GM13977 (cell line): ENCODE data around the gene DNAH7.

Source experiments
- DNase-seq: peaks from one replicate; pipeline ENCODE4 v3.0.0; 2012; ENCODE audit warnings: low spot score
- in situ Hi-C: fragments of 300-500 bp; cut with MboI; formaldehyde crosslinking; loops from one replicate; pipeline ENCODE4 v1.12.0; 2022; ENCODE audit warnings: low sequenced_read_pairs, low pct_unique_long_range_greater_than_20kb, mixed read lengths, inconsistent platforms; ENCODE audit not compliant: unreplicated experiment
- TF ChIP-seq, protein P1 (sequence below): IDR thresholded peaks from 2 replicates; pipeline ENCODE4 v1.5.1; 2012; ENCODE audit warnings: mild to moderate bottlenecking, control low read depth; ENCODE audit not compliant: insufficient read depth; ENCODE audit errors: extremely low read depth, missing control alignments

Gene DNAH7

DNA sequence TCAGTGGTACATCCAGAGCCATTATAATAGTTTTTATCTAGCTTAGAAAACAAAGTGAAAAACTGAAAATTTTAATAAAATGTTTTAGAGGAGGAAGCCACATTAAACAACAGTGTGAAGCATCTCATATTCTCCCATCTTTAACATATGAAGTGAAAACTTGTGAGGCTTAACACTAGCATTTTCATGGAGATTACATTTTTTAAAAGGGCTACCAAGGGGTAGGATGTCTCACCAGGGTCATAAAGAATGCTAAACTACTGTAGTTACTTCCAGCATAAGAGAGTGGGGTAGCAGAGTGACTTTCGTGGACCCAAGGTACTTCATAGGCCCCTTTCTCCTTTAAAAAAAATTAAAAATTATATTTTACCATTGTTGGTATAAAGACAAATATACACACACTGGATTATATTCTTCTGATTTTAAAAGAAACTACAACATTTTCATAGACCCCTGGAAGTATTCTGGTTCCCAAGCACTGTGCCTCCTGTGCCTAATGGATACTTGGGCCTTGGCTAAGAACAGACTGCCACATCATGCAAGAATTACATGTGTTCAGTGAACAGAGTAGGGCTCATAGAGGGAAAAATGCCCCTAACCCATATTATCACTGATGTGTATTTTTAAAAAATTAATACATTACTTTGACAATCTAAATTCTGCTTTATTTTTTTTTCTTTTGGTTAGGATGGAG lies 263.2 kb downstream of the DNAH7 start:
- no peak for DNase-seq
- in situ Hi-C loops = no loop called here
- TF ChIP-seq, protein P1, sequence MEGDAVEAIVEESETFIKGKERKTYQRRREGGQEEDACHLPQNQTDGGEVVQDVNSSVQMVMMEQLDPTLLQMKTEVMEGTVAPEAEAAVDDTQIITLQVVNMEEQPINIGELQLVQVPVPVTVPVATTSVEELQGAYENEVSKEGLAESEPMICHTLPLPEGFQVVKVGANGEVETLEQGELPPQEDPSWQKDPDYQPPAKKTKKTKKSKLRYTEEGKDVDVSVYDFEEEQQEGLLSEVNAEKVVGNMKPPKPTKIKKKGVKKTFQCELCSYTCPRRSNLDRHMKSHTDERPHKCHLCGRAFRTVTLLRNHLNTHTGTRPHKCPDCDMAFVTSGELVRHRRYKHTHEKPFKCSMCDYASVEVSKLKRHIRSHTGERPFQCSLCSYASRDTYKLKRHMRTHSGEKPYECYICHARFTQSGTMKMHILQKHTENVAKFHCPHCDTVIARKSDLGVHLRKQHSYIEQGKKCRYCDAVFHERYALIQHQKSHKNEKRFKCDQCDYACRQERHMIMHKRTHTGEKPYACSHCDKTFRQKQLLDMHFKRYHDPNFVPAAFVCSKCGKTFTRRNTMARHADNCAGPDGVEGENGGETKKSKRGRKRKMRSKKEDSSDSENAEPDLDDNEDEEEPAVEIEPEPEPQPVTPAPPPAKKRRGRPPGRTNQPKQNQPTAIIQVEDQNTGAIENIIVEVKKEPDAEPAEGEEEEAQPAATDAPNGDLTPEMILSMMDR = no peak

DNA sequence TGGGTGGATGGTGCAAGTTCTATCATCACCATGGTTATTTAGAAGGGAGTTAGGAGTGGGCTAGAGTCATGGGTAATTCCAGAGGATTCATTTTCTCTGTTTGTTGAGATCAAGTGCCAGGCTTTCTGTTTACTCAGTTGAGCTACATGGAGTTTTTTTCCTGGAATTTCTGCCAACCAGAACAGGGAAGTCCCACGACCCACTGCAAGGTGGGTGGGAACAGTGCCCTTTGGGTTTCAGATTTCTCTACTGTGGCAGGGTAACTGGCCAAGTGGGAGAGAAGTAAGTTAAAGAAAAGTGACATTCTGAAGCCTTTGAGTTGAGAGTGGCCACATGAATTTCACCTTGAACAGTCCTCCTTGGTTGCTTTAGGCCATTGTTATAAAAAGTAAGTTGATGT lies 272.8 kb downstream of the DNAH7 start:
- TF ChIP-seq, protein P1 = no peak
- DNase-seq = no peak
- in situ Hi-C loops = no loop called here

DNA sequence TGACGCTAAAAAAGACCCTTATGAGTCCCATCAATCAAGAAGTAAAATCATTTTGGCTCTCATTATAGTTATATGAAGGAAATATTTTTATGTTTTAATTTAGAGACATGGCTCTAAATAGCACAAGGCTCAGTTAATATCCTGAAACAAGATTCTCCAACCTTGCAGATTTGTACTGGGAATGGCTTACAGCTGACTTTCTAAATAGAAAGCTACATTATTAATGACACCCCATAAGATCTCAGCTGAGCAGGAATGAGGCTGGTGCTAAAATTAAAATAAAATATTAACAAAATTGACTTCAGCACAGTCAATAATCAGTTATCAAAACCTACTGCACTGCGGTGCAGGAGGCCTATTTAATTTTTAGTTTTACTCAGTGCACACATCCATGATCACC lies 274.8 kb downstream of the DNAH7 start:
- TF ChIP-seq, protein P1 = no peak
- in situ Hi-C loops = no loop called here

DNA sequence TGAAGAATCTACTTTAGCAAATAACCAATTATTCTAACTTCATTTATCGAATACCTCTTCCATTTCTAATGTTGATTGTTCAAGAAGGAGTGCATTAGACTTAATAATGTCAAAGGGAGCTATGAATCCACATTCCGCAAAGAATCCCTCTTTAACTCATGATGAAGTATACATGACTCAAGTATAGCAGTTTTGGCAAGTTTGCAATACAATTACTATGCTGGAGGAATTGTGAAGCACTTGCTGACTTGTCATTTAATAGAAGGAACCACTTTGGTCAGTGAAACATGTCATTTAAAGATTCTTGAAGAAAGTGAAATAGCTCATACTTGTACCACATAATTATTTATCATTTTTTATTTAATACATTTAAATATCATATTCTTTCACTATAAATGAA lies 286.5 kb downstream of the DNAH7 start:
- TF ChIP-seq, protein P1 = no peak
- in situ Hi-C loops = no loop called here
- DNase-seq = no peak

More for the DNA sequence above, 274.8 kb downstream of the DNAH7 start:
- no peak for DNase-seq

DNA sequence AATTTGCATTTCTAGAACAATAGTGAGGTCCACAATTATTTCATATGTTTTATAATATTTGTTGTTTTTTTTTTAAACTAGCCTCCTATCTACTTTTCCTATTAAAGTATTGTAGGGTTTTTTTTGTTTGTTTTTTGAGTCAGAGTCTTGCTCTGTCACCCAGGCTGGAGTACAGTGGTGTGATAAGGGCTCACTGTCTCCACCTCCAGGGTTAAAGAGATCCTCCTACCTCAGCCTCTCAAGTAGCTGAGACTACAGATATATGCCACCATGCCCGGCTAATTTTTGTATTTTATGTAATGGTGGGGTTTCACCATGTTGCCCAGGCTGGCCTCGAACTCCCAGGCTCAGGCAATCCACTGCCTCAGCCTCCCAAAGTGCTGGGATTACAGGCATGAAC lies 289.1 kb downstream of the DNAH7 start:
- DNase-seq = no peak
- TF ChIP-seq, protein P1 = no peak
- in situ Hi-C loops = no loop called here

DNA sequence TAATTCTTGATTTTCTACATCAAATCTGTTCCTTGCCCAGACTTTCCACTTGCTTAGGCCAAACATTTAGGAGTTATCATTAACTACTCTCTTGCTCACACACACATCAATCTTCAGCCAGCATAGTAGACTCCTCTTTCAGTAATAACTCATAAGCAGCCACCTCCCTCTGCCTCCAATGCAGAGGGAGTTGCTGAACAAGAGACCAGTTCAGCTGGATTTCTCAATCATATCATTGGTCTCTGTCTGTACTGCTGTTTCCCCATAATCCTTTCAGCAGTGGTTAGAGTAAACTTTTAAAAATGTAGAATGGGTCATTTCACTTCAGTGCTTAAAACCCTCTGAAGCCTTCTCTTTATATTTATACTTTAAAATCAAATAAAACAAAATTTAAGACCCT lies 298.7 kb downstream of the DNAH7 start:
- in situ Hi-C loops = no loop called here
- no peak for DNase-seq
- TF ChIP-seq, protein P1 = no peak
